Vein endothelial cell (primary cell): ENCODE measurements around the gene LGALS8. TPM values are rescaled to one million over a fixed set of nuclear protein-coding genes. Genes with fewer than 3 reads are reported as not detected.

Experiments
- total RNA-seq: library from RNA; depleted of rRNA; stranded (reverse); fragments of >200 nt; gene quantifications from 2 replicates; pipeline ENCODE4 v1.2.3, GENCODE V29; 2012

LGALS8 gene
- 67.6 and 92.6 TPM in 2 replicates for total RNA-seq

GRCh38 chr1:236523704-236524141 is at the start of gene LGALS8:
Gene LGALS8, plus strand, starts transcription at chr1:236523982. Its CDS starts 2,089 bp downstream, at chr1:236526071.

Other genes with a start within 250 kb of the LGALS8 start
- gene ERO1B, start 242.0 kb upstream of the LGALS8 start, total RNA-seq = 2.5 and 2.9 TPM in 2 replicates
- not detected in 2 replicates for gene EDARADD, start 129.7 kb upstream of the LGALS8 start, total RNA-seq
- gene HEATR1, start 80.5 kb downstream of the LGALS8 start, total RNA-seq = 51.9 and 75.5 TPM in 2 replicates
- under 0.01 and 0.38 TPM in 2 replicates for gene ACTN2, start 162.5 kb downstream of the LGALS8 start, total RNA-seq